Smooth muscle cell (in vitro differentiated cells): ENCODE results near the gene KIZ. TPM values are rescaled to one million over a fixed set of nuclear protein-coding genes. Genes with fewer than 3 reads are reported as not detected.

Experiments
- DNase-seq: peaks from one replicate; lab custom pipeline; 2025; ENCODE audit not compliant: unreplicated experiment; lab: John Stamatoyannopoulos, UW
- H2AFZ ChIP-seq: fragments of 200-600 bp; sonication (generic); 2 replicates; pipeline ENCODE4 v1.6.0; 2016; ENCODE audit warnings: antibody characterized with exemption, low read depth, mild to moderate bottlenecking
- H3F3A ChIP-seq: fragments of 200-600 bp; sonication (generic); 2 replicates; pipeline ENCODE4 v1.6.0; 2017; ENCODE audit warnings: antibody characterized with exemption, low read depth
- H3K27ac ChIP-seq: fragments of 200-600 bp; sonication (generic); 2 replicates; pipeline ENCODE4 v1.5.1; 2016; ENCODE audit warnings: low read depth, mild to moderate bottlenecking
- H3K27me3 ChIP-seq: fragments of 200-600 bp; sonication (generic); 2 replicates; pipeline ENCODE4 v1.6.1; 2016; ENCODE audit warnings: low read depth, mild to moderate bottlenecking
- H3K36me3 ChIP-seq: fragments of 200-600 bp; sonication (generic); 2 replicates; pipeline ENCODE4 v1.5.1; 2016; ENCODE audit warnings: low read depth
- H3K4me1 ChIP-seq: fragments of 200-600 bp; sonication (generic); 2 replicates; pipeline ENCODE4 v1.5.1; 2016; ENCODE audit warnings: low read depth
- H3K4me2 ChIP-seq: fragments of 200-600 bp; sonication (generic); 2 replicates; pipeline ENCODE4 v1.6.0; 2016; ENCODE audit warnings: mild to moderate bottlenecking
- H3K4me3 ChIP-seq: fragments of 200-600 bp; sonication (generic); 2 replicates; pipeline ENCODE4 v1.5.1; 2016; ENCODE audit warnings: mild to moderate bottlenecking
- H3K79me2 ChIP-seq: fragments of 200-600 bp; sonication (generic); 2 replicates; pipeline ENCODE4 v1.6.0; 2016; ENCODE audit warnings: low read depth, mild to moderate bottlenecking
- H3K9ac ChIP-seq: fragments of 200-600 bp; sonication (generic); 2 replicates; pipeline ENCODE4 v1.6.0; 2016; ENCODE audit warnings: low read depth
- H3K9me3 ChIP-seq: fragments of 200-600 bp; sonication (generic); replicated peaks from 2 replicates; pipeline ENCODE4 v1.5.1; 2016; ENCODE audit warnings: low read depth
- H4K20me1 ChIP-seq: fragments of 200-600 bp; sonication (generic); 2 replicates; pipeline ENCODE4 v1.6.0; 2016; ENCODE audit warnings: low read depth
- CTCF ChIP-seq: fragments of 200-600 bp; sonication (generic); IDR thresholded peaks from 2 replicates; pipeline ENCODE4 v1.5.1; 2017; ENCODE audit warnings: borderline replicate concordance, mild to moderate bottlenecking, antibody characterized with exemption; ENCODE audit not compliant: insufficient read depth, poor library complexity, severe bottlenecking
- WGBS: methylation state at CpG from one replicate; pipeline ENCODE4 v1.1.7; 2016; ENCODE audit warnings: low lambda C conversion rate; 5-methylcytosine and 5-hydroxymethylcytosine counted together
- polyA plus RNA-seq: library from polyadenylated mRNA; unstranded; fragments of >200 nt; fragmentation: Nextera tagmentation; extraction: Ambion mirVana; gene quantifications from 2 replicates; pipeline ENCODE4 v1.2.1, GENCODE V29; 2016
- total RNA-seq: library from RNA; depleted of rRNA; stranded (reverse); fragments of >200 nt; gene quantifications from 2 replicates; pipeline ENCODE4 v1.2.3, GENCODE V29; 2014

The KIZ gene
- total and polyA plus RNA-seq, 2 experiments from 2014 or later: 19.2 to 20.9 TPM

- Histone ChIP-seq H3K9me3 (no peaks in the 10 kb centered on the region), H3K4me2 (no peak overlapping the region), H3F3A (no peaks in the 10 kb centered on the region), H4K20me1 (no peaks in the 10 kb centered on the region), H3K4me3 (no peak overlapping the region), H3K27ac (no peak overlapping the region), H2AFZ (no peak overlapping the region), H3K9ac (no peak overlapping the region), H3K79me2 (no peaks in the 10 kb centered on the region), H3K4me1 (no peaks in the 10 kb centered on the region), H3K36me3 (no peaks in the 10 kb centered on the region), H3K27me3 (no peaks in the 10 kb centered on the region)
- 81% methylated on average over 15 of the region's 15 CpGs for WGBS
- no peak for TF ChIP-seq CTCF
- no peak for DNase-seq
These were observed 139.6 kb downstream of the KIZ start for GRCh38 chr20:21265261-21266190.

- WGBS: 96% methylated on average over 5 of the region's 5 CpGs
These were observed 140.3 kb downstream of the KIZ start for GRCh38 chr20:21266191-21266536.

GRCh38 chr20:21269772-21270171, 143.9 kb downstream of the KIZ start:
- Histone ChIP-seq H3K4me2 (no peak overlapping the region), H3F3A (no peaks in the 10 kb centered on the region), H3K9ac (no peak overlapping the region), H3K79me2 (no peaks in the 10 kb centered on the region), H4K20me1 (no peaks in the 10 kb centered on the region), H3K9me3 (no peaks in the 10 kb centered on the region), H3K4me3 (no peak overlapping the region), H2AFZ (no peak overlapping the region), H3K36me3 (no peaks in the 10 kb centered on the region), H3K27ac (no peak overlapping the region), H3K4me1 (no peaks in the 10 kb centered on the region), H3K27me3 (no peaks in the 10 kb centered on the region)
- 81% methylated on average over 2 of the region's 2 CpGs for WGBS
- no peak for DNase-seq
- TF ChIP-seq CTCF: no peak

More at GRCh38 chr20:21266191-21266536, 140.3 kb downstream of the KIZ start:
- no peak for TF ChIP-seq CTCF
- no peaks in the 10 kb centered on the region for H3K27me3 ChIP-seq
- no peaks in the 10 kb centered on the region for H3K79me2 ChIP-seq
- H3K27ac ChIP-seq: no peak overlapping the region
- H4K20me1 ChIP-seq: no peaks in the 10 kb centered on the region
- H3K4me3 ChIP-seq: no peak overlapping the region
- DNase-seq: no peak
- H3K9me3 ChIP-seq: no peaks in the 10 kb centered on the region
- no peaks in the 10 kb centered on the region for H3K4me1 ChIP-seq
- H3K36me3 ChIP-seq: no peaks in the 10 kb centered on the region
- H3F3A ChIP-seq: no peaks in the 10 kb centered on the region
- H3K4me2 ChIP-seq: no peak overlapping the region
- H2AFZ ChIP-seq: no peak overlapping the region
- no peak overlapping the region for H3K9ac ChIP-seq

- Histone ChIP-seq H3K4me3 (no peak overlapping the region), H3K9me3 (no peaks in the 10 kb centered on the region)
These were observed 144.9 kb downstream of the KIZ start for GRCh38 chr20:21270806-21271205.

More at GRCh38 chr20:21270806-21271205, 144.9 kb downstream of the KIZ start:
- no peak for DNase-seq
- Histone ChIP-seq H3K9ac (no peak overlapping the region), H4K20me1 (no peaks in the 10 kb centered on the region), H3K27ac (no peak overlapping the region), H2AFZ (no peak overlapping the region), H3K4me1 (no peaks in the 10 kb centered on the region), H3K27me3 (no peaks in the 10 kb centered on the region), H3K79me2 (no peaks in the 10 kb centered on the region), H3K4me2 (no peak overlapping the region), H3K36me3 (no peaks in the 10 kb centered on the region), H3F3A (no peaks in the 10 kb centered on the region)
- 92% methylated on average over 8 of the region's 8 CpGs for WGBS
- no peak for TF ChIP-seq CTCF
